IMR-90 (cell line): ENCODE data around the gene CEP72. TPM values are rescaled to one million over a fixed set of nuclear protein-coding genes. Genes with fewer than 3 reads are reported as not detected.

Experiments
- ATAC-seq: fragments of 200-7000 bp; cut with Tn5 transposase; 2 replicates; pipeline ENCODE4 v1.9.1; 2020; ENCODE audit warnings: low read depth, mild to moderate bottlenecking, moderate library complexity
- BruUV-seq: library from RNA; stranded (reverse); fragments of 400-500 nt; replicated peaks from 2 replicates; lab custom pipeline; 2021; lab: Mats Ljungman, UMichigan
- CTCF ChIA-PET: fragments of 300-600 bp; formaldehyde crosslinking; extraction: SDS; loops from one replicate; lab custom pipeline; 2021; ENCODE audit warnings: antibody characterized with exemption; lab: Yijun Ruan, JAX
- POLR2A ChIA-PET: fragments of 300-600 bp; sonication (Branson Sonifier 250); formaldehyde crosslinking; loops from one replicate; lab custom pipeline; 2022; ENCODE audit warnings: antibody characterized with exemption; ENCODE audit not compliant: unreplicated experiment; lab: Charles Lee
- DNase-seq: peaks from one replicate; pipeline ENCODE4 v3.0.0; 2013
- H2AFZ ChIP-seq: replicated peaks from 2 replicates; pipeline ENCODE3; 2013; ENCODE audit warnings: low read length, mild to moderate bottlenecking; ENCODE audit not compliant: poor library complexity
- H2AK5ac ChIP-seq: 2 replicates; pipeline ENCODE4 v1.6.1; 2013; ENCODE audit warnings: low read depth, low read length, inconsistent platforms
- H2AK9ac ChIP-seq: replicated peaks from 2 replicates; pipeline ENCODE3; 2013; ENCODE audit warnings: mild to moderate bottlenecking, low read depth, low read length, moderate library complexity; ENCODE audit not compliant: poor library complexity
- H2BK120ac ChIP-seq: 2 replicates; pipeline ENCODE4 v1.6.1; 2013; ENCODE audit warnings: low read depth, low read length, inconsistent platforms
- H2BK15ac ChIP-seq: 3 replicates; pipeline ENCODE4 v1.6.1; 2013; ENCODE audit warnings: low read depth, low read length, inconsistent platforms
- H2BK20ac ChIP-seq: 2 replicates; pipeline ENCODE4 v1.6.1; 2013; ENCODE audit warnings: low read depth, mild to moderate bottlenecking, inconsistent platforms, low read length, moderate library complexity
- H2BK5ac ChIP-seq: 2 replicates; pipeline ENCODE4 v1.6.1; 2013; ENCODE audit warnings: mild to moderate bottlenecking, low read depth, low read length, inconsistent platforms; ENCODE audit not compliant: poor library complexity, severe bottlenecking
- H3K14ac ChIP-seq: replicated peaks from 2 replicates; pipeline ENCODE4 v1.6.1; 2013; ENCODE audit warnings: low read depth, low read length, inconsistent platforms
- H3K18ac ChIP-seq: 2 replicates; pipeline ENCODE4 v1.6.1; 2013; ENCODE audit warnings: low read depth, low read length, control low read depth
- H3K23ac ChIP-seq: 2 replicates; pipeline ENCODE4 v1.6.1; 2013; ENCODE audit warnings: low read depth, low read length, inconsistent platforms
- H3K27ac ChIP-seq: 2 replicates; pipeline ENCODE4 v1.5.1; 2013; ENCODE audit warnings: mild to moderate bottlenecking, control low read depth, low read length; ENCODE audit not compliant: insufficient read depth
- H3K27me3 ChIP-seq: 2 replicates; pipeline ENCODE4 v1.6.1; 2013; ENCODE audit warnings: low read length; ENCODE audit not compliant: control insufficient read depth, insufficient read depth
- H3K36me3 ChIP-seq: 2 replicates; pipeline ENCODE4 v1.6.1; 2013; ENCODE audit warnings: low read length, mixed read lengths; ENCODE audit not compliant: control insufficient read depth, insufficient read depth
- H3K4ac ChIP-seq: 2 replicates; pipeline ENCODE4 v1.6.1; 2013; ENCODE audit warnings: low read depth, low read length, inconsistent platforms
- H3K4me1 ChIP-seq: 2 replicates; pipeline ENCODE4 v1.6.1; 2013; ENCODE audit warnings: low read length, mixed read lengths; ENCODE audit not compliant: control insufficient read depth, insufficient read depth
- H3K4me2 ChIP-seq: 2 replicates; pipeline ENCODE4 v1.6.1; 2013; ENCODE audit warnings: low read depth, mild to moderate bottlenecking, control low read depth, low read length, moderate library complexity
- H3K4me3 ChIP-seq: 2 replicates; pipeline ENCODE4 v1.5.1; 2013; ENCODE audit warnings: low read depth, mild to moderate bottlenecking, control low read depth, low read length, moderate library complexity; ENCODE audit not compliant: insufficient read depth
- H3K56ac ChIP-seq: 2 replicates; pipeline ENCODE4 v1.6.1; 2013; ENCODE audit warnings: low read length, inconsistent platforms; ENCODE audit not compliant: insufficient read depth; ENCODE audit errors: extremely low read depth
- H3K79me1 ChIP-seq, 2 experiments: 2 replicates each; pipeline ENCODE4 v1.6.1; 2013; ENCODE audit warnings: low read length in 2 of 2, inconsistent platforms in 1 of 2, low read depth in 1 of 2
- H3K9ac ChIP-seq: 2 replicates; pipeline ENCODE4 v1.6.1; 2013; ENCODE audit warnings: low read depth, low read length, control low read depth
- H3K9me1 ChIP-seq: 2 replicates; pipeline ENCODE4 v1.6.1; 2013; ENCODE audit warnings: low read length, inconsistent platforms; ENCODE audit not compliant: insufficient read depth
- H3K9me3 ChIP-seq: 2 replicates; pipeline ENCODE4 v1.6.1; 2013; ENCODE audit warnings: low read length; ENCODE audit not compliant: control insufficient read depth, insufficient read depth
- H4K20me1 ChIP-seq: 2 replicates; pipeline ENCODE4 v1.6.1; 2013; ENCODE audit warnings: low read length, inconsistent platforms; ENCODE audit not compliant: insufficient read depth
- H4K5ac ChIP-seq: 2 replicates; pipeline ENCODE4 v1.6.1; 2013; ENCODE audit warnings: mild to moderate bottlenecking, low read depth, low read length, control low read depth
- H4K8ac ChIP-seq, 2 experiments: 2 replicates each; pipeline ENCODE4 v1.6.1; 2013; ENCODE audit warnings: low read depth in 2 of 2, low read length in 2 of 2, control low read depth in 1 of 2, inconsistent platforms in 1 of 2
- H4K91ac ChIP-seq: 2 replicates; pipeline ENCODE4 v1.6.1; 2013; ENCODE audit warnings: low read depth, low read length, inconsistent platforms; ENCODE audit not compliant: insufficient read depth
- BHLHE40 ChIP-seq: fragments of 150-350 bp; IDR thresholded peaks from 2 replicates; pipeline ENCODE4 v1.6.1; 2016; ENCODE audit warnings: mild to moderate bottlenecking, low read depth, low read length
- CEBPB ChIP-seq: IDR thresholded peaks from 2 replicates; pipeline ENCODE4 v1.6.1; 2012; ENCODE audit warnings: low read depth, low read length, improper control_type of control experiment
- CHD1 ChIP-seq: IDR thresholded peaks from 2 replicates; pipeline ENCODE4 v1.6.1; 2012; ENCODE audit warnings: low read depth, low read length, improper control_type of control experiment
- FOS ChIP-seq: fragments of 150-350 bp; IDR thresholded peaks from 2 replicates; pipeline ENCODE4 v1.6.1; 2016; ENCODE audit warnings: low read depth, low read length
- MAFK ChIP-seq: IDR thresholded peaks from 2 replicates; pipeline ENCODE4 v1.6.1; 2012; ENCODE audit warnings: low read depth, low read length, improper control_type of control experiment
- MAZ ChIP-seq: IDR thresholded peaks from 2 replicates; pipeline ENCODE4 v1.6.1; 2012; ENCODE audit warnings: low read depth, mild to moderate bottlenecking, low read length, improper control_type of control experiment, moderate library complexity, borderline replicate concordance
- MXI1 ChIP-seq: IDR thresholded peaks from 2 replicates; pipeline ENCODE4 v1.6.1; 2012; ENCODE audit warnings: low read depth, mild to moderate bottlenecking, low read length, moderate library complexity, borderline replicate concordance
- NFE2L2 ChIP-seq: fragments of 150-350 bp; IDR thresholded peaks from 2 replicates; pipeline ENCODE4 v1.6.1; 2016; ENCODE audit warnings: low read depth, mild to moderate bottlenecking, low read length
- POLR2A ChIP-seq: IDR thresholded peaks from 2 replicates; pipeline ENCODE4 v1.6.1; 2012; ENCODE audit warnings: mild to moderate bottlenecking, low read depth, low read length
- RAD21 ChIP-seq: IDR thresholded peaks from 2 replicates; pipeline ENCODE4 v1.6.1; 2012; ENCODE audit warnings: low read length, improper control_type of control experiment
- RCOR1 ChIP-seq: IDR thresholded peaks from 2 replicates; pipeline ENCODE4 v1.6.1; 2012; ENCODE audit warnings: mild to moderate bottlenecking, low read length, improper control_type of control experiment; ENCODE audit not compliant: insufficient replicate concordance
- RFX5 ChIP-seq: IDR thresholded peaks from 2 replicates; pipeline ENCODE4 v1.8.0; 2012; ENCODE audit warnings: low read depth, mild to moderate bottlenecking, low read length, moderate library complexity
- SMC3 ChIP-seq: fragments of 150-350 bp; IDR thresholded peaks from 2 replicates; pipeline ENCODE4 v1.6.1; 2016; ENCODE audit warnings: low read depth, mild to moderate bottlenecking, antibody characterized with exemption, low read length, moderate library complexity
- WGBS, 2 experiments: methylation state at CpG; one replicate each; pipeline versions ENCODE4 v1.1.5 to v1.1.7; 2013; ENCODE audit warnings: missing lambda C conversion rate in 2 of 2; ENCODE audit not compliant: insufficient read length in 1 of 2; ENCODE audit errors: extremely low coverage in 2 of 2; 5-methylcytosine and 5-hydroxymethylcytosine counted together
- dilution Hi-C: fragments of 300-500 bp; cut with HindIII; formaldehyde crosslinking; loops from one replicate; pipeline ENCODE4 v1.14.3; 2018; ENCODE audit warnings: low sequenced_read_pairs; ENCODE audit not compliant: unreplicated experiment
- in situ Hi-C: fragments of 300-500 bp; cut with MboI; formaldehyde crosslinking; loops from 3 replicates; pipeline ENCODE4 v1.14.3; 2019; ENCODE audit warnings: low sequenced_read_pairs, inconsistent platforms, mixed read lengths
- intact Hi-C: fragments of 100-400 bp; cut with micrococcal nuclease; formaldehyde crosslinking; loops from 2 replicates; pipeline ENCODE4 v1.10.0; 2022
- polyA plus RNA-seq, 3 experiments: library from polyadenylated mRNA; depleted of rRNA; stranded (reverse); fragments of >200 nt; gene quantifications; 2 replicates each; pipeline ENCODE4 v1.2.3, GENCODE V29; 2012; ENCODE audit warnings: low replicate concordance in 1 of 3
- total RNA-seq: library from RNA; depleted of rRNA; stranded (reverse); fragments of >200 nt; gene quantifications from 2 replicates; pipeline ENCODE4 v1.2.3, GENCODE V29; 2012
- TF ChIP-seq, protein P1 (sequence below): fragments of 150-350 bp; IDR thresholded peaks from 2 replicates; pipeline ENCODE4 v1.6.1; 2017; ENCODE audit warnings: mild to moderate bottlenecking, antibody characterized with exemption, low read length, low read depth

Gene CEP72
- total and polyA plus RNA-seq, 2 of the 4 experiments (the other 2 are of a cell fraction) = 2.9 to 4.3 TPM

- no peak overlapping the region for H4K5ac ChIP-seq
- H3K14ac ChIP-seq = no peak overlapping the region
Observed at GRCh38 chr5:663436-664342, 51.5 kb downstream of the CEP72 start.

More at GRCh38 chr5:663436-664342, 51.5 kb downstream of the CEP72 start:
- H3K79me1 ChIP-seq = no peaks in the 10 kb centered on the region
- H3K9me1 ChIP-seq = no peaks in the 10 kb centered on the region
- no peak overlapping the region for H3K23ac ChIP-seq
- CTCF ChIA-PET = no interaction called here
- H3K56ac ChIP-seq = no peak overlapping the region
- intact Hi-C loops (no loop called here), dilution Hi-C loops (no loop called here), in situ Hi-C loops (no loop called here)
- H3K18ac ChIP-seq = no peak overlapping the region
- H2BK5ac ChIP-seq = no peak overlapping the region
- no peaks in the 10 kb centered on the region; the same call in 1 of the 2 replicates for H3K9me3 ChIP-seq
- no peak overlapping the region for H3K27ac ChIP-seq
- no peaks in the 10 kb centered on the region for H3K4me1 ChIP-seq
- H3K4me2 ChIP-seq = no peak overlapping the region
- BruUV-seq = no TSS peak
- H2BK20ac ChIP-seq = no peak overlapping the region
- no peak overlapping the region for H4K91ac ChIP-seq
- ATAC-seq = no peak
- H2AFZ ChIP-seq = no peak overlapping the region
- H2AK9ac ChIP-seq = peak overlapping the region; percentile 9
- no peak overlapping the region for H2BK120ac ChIP-seq
- DNase-seq = no peak
- no peaks in the 10 kb centered on the region for H4K20me1 ChIP-seq
- no peak overlapping the region for H2BK15ac ChIP-seq
- H3K27me3 ChIP-seq = no peaks in the 10 kb centered on the region
- TF ChIP-seq MAFK = no peak
- TF ChIP-seq CHD1 = no peak
- no peak for TF ChIP-seq SMC3
- no peak for TF ChIP-seq FOS
- TF ChIP-seq NFE2L2 = no peak
- no peak for TF ChIP-seq POLR2A
- no peak for TF ChIP-seq CEBPB
- TF ChIP-seq RAD21 = no peak
- no peak for TF ChIP-seq MAZ
- TF ChIP-seq, protein P1, sequence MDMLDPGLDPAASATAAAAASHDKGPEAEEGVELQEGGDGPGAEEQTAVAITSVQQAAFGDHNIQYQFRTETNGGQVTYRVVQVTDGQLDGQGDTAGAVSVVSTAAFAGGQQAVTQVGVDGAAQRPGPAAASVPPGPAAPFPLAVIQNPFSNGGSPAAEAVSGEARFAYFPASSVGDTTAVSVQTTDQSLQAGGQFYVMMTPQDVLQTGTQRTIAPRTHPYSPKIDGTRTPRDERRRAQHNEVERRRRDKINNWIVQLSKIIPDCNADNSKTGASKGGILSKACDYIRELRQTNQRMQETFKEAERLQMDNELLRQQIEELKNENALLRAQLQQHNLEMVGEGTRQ = no peak
- no peak for TF ChIP-seq MXI1
- TF ChIP-seq RFX5 = no peak
- TF ChIP-seq BHLHE40 = no peak
- no peak for TF ChIP-seq RCOR1
- H3K4me3 ChIP-seq = no peak overlapping the region
- POLR2A ChIA-PET = no interaction called here
- H2AK5ac ChIP-seq = no peak overlapping the region
- WGBS, 2 experiments = 96% methylated on average over 20 of the region's 38 CpGs; no CpG with 5 or more reads in 1 of the 2 experiments
- no peak overlapping the region for H3K4ac ChIP-seq
- H3K9ac ChIP-seq = no peak overlapping the region
- peaks cover 7% of the 10 kb centered on the region; the same call in 1 of the 2 replicates for H3K36me3 ChIP-seq
- no peak overlapping the region for H4K8ac ChIP-seq
